Ovary (tissue), 9 donors: ENCODE measurements around the gene FRZB. TPM values are rescaled to one million over a fixed set of nuclear protein-coding genes. Genes with fewer than 3 reads are reported as not detected.

Experiments used
- DNase-seq, 5 donors: peaks; one replicate each; pipeline ENCODE4 v3.0.0-alpha.2; 2019 to 2020
- H3K27ac ChIP-seq, 2 donors: fragments of 200-600 bp; one replicate each; pipeline versions ENCODE4 v1.5.1 to v1.8.0; 2019 to 2022
- H3K27me3 ChIP-seq: fragments of 200-600 bp; one replicate; pipeline ENCODE4 v1.8.0; 2022
- H3K36me3 ChIP-seq: fragments of 200-600 bp; sonication (generic); one replicate; pipeline ENCODE4 v1.5.1; 2019
- H3K4me1 ChIP-seq: one replicate; pipeline ENCODE4 v1.8.1; 2013; ENCODE audit warnings: mild to moderate bottlenecking, moderate library complexity; ENCODE audit not compliant: insufficient read depth
- H3K4me3 ChIP-seq: fragments of 200-600 bp; sonication (generic); one replicate; pipeline ENCODE4 v1.5.1; 2017
- H3K9me3 ChIP-seq, 2 donors: fragments of 200-600 bp in 1 of 2; sonication (generic) in 1 of 2; one replicate each; pipeline versions ENCODE4 v1.5.1 to v1.8.1; 2013 to 2019; ENCODE audit warnings: mild to moderate bottlenecking in 1 of 2, moderate library complexity in 1 of 2
- EP300 ChIP-seq: sonication (generic); formaldehyde crosslinking; IDR thresholded peaks from one replicate; pipeline ENCODE4 v1.6.1; 2017; ENCODE audit warnings: antibody characterized with exemption
- POLR2A ChIP-seq: fragments of 450-650 bp; IDR thresholded peaks from one replicate; pipeline ENCODE4 v1.6.1; 2017; ENCODE audit warnings: antibody characterized with exemption, mild to moderate bottlenecking, moderate library complexity
- whole genome bisulfite sequencing, 3 donors: extraction: QIAGEN DNeasy Blood & Tissue Kit in 1 of 3; methylation state at CpG; one replicate each; pipeline versions ENCODE4 v1.1.5 to v1.1.7; 2013 to 2017; 5-methylcytosine and 5-hydroxymethylcytosine counted together
- intact Hi-C, 4 donors: fragments of 100-400 bp; cut with DNase I; formaldehyde crosslinking; loops; one replicate each; pipeline versions ENCODE4 v1.11.0 to v1.15.1; 2022 to 2023
- polyA plus RNA-seq, 2 donors: library from polyadenylated mRNA; stranded (reverse); fragments of 200-250 nt in 1 of 2; fragments of 350-450 nt in 1 of 2; fragmentation: Illumina TruSeq in 1 of 2; extraction: RNeasy Lipid Tissue Mini Kit (QIAGEN cat#74804) in 1 of 2; gene quantifications; one replicate each; pipeline ENCODE4 v1.2.3, GENCODE V29; 2013 to 2014
- small RNA-seq: library from RNA; depleted of rRNA; stranded (forward); fragments of <200 nt; gene quantifications from one replicate; pipeline ENCODE3, GENCODE V24; 2016
- total RNA-seq, 7 donors: library from RNA; depleted of rRNA in 2 of 7; stranded (reverse); fragments of >200 nt in 2 of 7; fragmentation: NEBNext Ultra II Directional in 3 of 7; extraction: Animal tissue kit (Norgen Biotek cat#: 25700) in 3 of 7; gene quantifications; one replicate each; pipeline versions ENCODE4 v1.1.0 to v1.2.4, GENCODE V29; 2016 to 2023
- TF ChIP-seq, protein P1 (sequence below), 3 donors: fragments of 450-650 bp in 2 of 3; fragments of 200-600 bp in 1 of 3; IDR thresholded peaks; one replicate each; pipeline versions ENCODE4 v1.5.1 to v1.8.0; 2016 to 2022; ENCODE audit warnings: antibody characterized with exemption in 3 of 3, mild to moderate bottlenecking in 1 of 3
- donor health status: DM: no; HTN: no; CAD: no; lungs with moderate emphysema.
- donor health status: DM: no; HTN: no; CAD: no.
- donor health status: Bipolar disorder and iron deficiency.
- donor health status: DM: yes; HTN: yes; CAD: no.
- donor health status: DM: no; HTN: no; CAD: no.
- donor health status: DM: yes; HTN: yes; CAD: no.

Gene FRZB
- total and polyA plus RNA-seq, 9 donors, result 2.8 to 22.8 (median 3.9) TPM

DNA sequence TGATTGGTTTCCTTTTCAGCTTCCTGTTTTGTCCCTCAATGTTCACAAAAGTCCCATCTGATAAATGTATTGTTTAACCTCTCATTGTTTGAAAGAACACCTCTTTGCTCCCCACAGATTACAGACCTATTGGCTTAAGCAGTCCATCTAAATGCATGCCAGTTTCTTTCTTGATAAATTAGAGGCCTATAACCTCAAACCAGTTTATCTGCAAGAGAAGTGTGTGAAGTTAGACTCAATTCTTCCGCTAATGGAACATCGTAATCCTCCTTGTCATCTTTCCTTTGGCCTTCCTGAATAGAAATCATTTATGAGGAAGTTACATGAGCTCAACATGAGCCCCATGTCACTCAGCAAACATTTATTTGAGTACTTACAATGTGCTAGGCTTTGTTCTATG lies 74.0 kb downstream of the FRZB start:
- no peaks in the 10 kb centered on the region for H3K4me1 ChIP-seq
- no peak for DNase-seq
- no peaks in the 10 kb centered on the region for H3K27me3 ChIP-seq
- intact Hi-C loops, result no loop called here
- no peak overlapping the region for H3K4me3 ChIP-seq
- H3K27ac ChIP-seq, result no peak overlapping the region
- no peaks in the 10 kb centered on the region for H3K36me3 ChIP-seq
- 94 to 99% (median 97%) methylated on average over 2 of the region's 2 CpGs for WGBS, 3 donors
- TF ChIP-seq, protein P1, sequence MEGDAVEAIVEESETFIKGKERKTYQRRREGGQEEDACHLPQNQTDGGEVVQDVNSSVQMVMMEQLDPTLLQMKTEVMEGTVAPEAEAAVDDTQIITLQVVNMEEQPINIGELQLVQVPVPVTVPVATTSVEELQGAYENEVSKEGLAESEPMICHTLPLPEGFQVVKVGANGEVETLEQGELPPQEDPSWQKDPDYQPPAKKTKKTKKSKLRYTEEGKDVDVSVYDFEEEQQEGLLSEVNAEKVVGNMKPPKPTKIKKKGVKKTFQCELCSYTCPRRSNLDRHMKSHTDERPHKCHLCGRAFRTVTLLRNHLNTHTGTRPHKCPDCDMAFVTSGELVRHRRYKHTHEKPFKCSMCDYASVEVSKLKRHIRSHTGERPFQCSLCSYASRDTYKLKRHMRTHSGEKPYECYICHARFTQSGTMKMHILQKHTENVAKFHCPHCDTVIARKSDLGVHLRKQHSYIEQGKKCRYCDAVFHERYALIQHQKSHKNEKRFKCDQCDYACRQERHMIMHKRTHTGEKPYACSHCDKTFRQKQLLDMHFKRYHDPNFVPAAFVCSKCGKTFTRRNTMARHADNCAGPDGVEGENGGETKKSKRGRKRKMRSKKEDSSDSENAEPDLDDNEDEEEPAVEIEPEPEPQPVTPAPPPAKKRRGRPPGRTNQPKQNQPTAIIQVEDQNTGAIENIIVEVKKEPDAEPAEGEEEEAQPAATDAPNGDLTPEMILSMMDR (IDR thresholded peaks at IDR 0.05), result no peak
- no peak for TF ChIP-seq POLR2A
- TF ChIP-seq EP300, result no peak
- H3K9me3 ChIP-seq, result no peaks in the 10 kb centered on the region

GRCh38 chr2:182784777-182785176 lies 81.7 kb downstream of the FRZB start:
- intact Hi-C loops, result loop anchor here in 1 of 4 donors (10.0 kb wide), 1 partner anchor 190 kb away; no protein-coding TSS in a partner anchor
- WGBS, 3 donors, result 37 to 70% (median 66%) methylated on average over 1 of the region's 1 CpG
- Histone ChIP-seq H3K4me3 (no peak overlapping the region), H3K4me1 (no peaks in the 10 kb centered on the region), H3K27me3 (no peaks in the 10 kb centered on the region), H3K9me3 (no peaks in the 10 kb centered on the region), H3K36me3 (no peaks in the 10 kb centered on the region), H3K27ac (no peak overlapping the region)
- DNase-seq, result no peak
- no peak for TF ChIP-seq EP300
- TF ChIP-seq, protein P1 (IDR thresholded peaks at IDR 0.05), result peak in 1 of 3 donors; percentile 10

- no peaks in the 10 kb centered on the region for H3K4me1 ChIP-seq
- DNase-seq, result no peak
- TF ChIP-seq, protein P1 (IDR thresholded peaks at IDR 0.05), result no peak
- TF ChIP-seq POLR2A, result no peak
- TF ChIP-seq EP300, result no peak
- H3K36me3 ChIP-seq, result no peaks in the 10 kb centered on the region
- H3K27me3 ChIP-seq, result no peaks in the 10 kb centered on the region
- H3K4me3 ChIP-seq, result no peak overlapping the region
- intact Hi-C loops, result loop anchor here in 1 of 4 donors (10.0 kb wide), 1 partner anchor 191 kb away; no protein-coding TSS in a partner anchor
- WGBS, 3 donors, result 57 to 72% (median 69%) methylated on average over 4 of the region's 4 CpGs
- H3K27ac ChIP-seq, result no peak overlapping the region
- H3K9me3 ChIP-seq, result no peaks in the 10 kb centered on the region
Measured at GRCh38 chr2:182784058-182784706, 82.3 kb downstream of the FRZB start.

Small RNAs within 50 kb of the gene (small RNA-seq; reads per million reads assigned to genes)
- not detected for gene RF00019
- not detected for gene RNU6-1122P

Other genes starting within 250 kb of the FRZB start
- gene DNAJC10, start 150.4 kb downstream of the FRZB start, total RNA-seq, result 100 to 1,000 TPM in 1 of 7 donors, 10 to 100 TPM in 6; 31.7 to 103 (median 68.4) TPM
- 10 to 100 TPM; 23.4 to 52.3 TPM for gene DNAJC10, start 150.4 kb downstream of the FRZB start, polyA plus RNA-seq
- gene NCKAP1, start 171.8 kb upstream of the FRZB start, total RNA-seq, result 100 to 1,000 TPM in 5 of 7 donors, 10 to 100 TPM in 2; 78.7 to 122 (median 109) TPM
- 10 to 100 TPM; 59.9 to 66.3 TPM for gene NCKAP1, start 171.8 kb upstream of the FRZB start, polyA plus RNA-seq
- 1 to 10 TPM; 2.7 to 5.5 (median 3.8) TPM for gene DUSP19, start 212.1 kb upstream of the FRZB start, total RNA-seq
- 1 to 10 TPM; 1.4 to 3.4 TPM for gene DUSP19, start 212.1 kb upstream of the FRZB start, polyA plus RNA-seq